HCEC 1CT (cell line): ENCODE measurements around the gene PRDM16.
"Not testable (repeated sequence)": the region's sequence is repeated elsewhere in the genome, so short reads cannot be mapped to it uniquely, and the experiment has no call there.

Experiments used
- DNase-seq: peaks from one replicate; pipeline ENCODE4 v3.0.0-alpha.2; 2017

PRDM16 gene

DNA sequence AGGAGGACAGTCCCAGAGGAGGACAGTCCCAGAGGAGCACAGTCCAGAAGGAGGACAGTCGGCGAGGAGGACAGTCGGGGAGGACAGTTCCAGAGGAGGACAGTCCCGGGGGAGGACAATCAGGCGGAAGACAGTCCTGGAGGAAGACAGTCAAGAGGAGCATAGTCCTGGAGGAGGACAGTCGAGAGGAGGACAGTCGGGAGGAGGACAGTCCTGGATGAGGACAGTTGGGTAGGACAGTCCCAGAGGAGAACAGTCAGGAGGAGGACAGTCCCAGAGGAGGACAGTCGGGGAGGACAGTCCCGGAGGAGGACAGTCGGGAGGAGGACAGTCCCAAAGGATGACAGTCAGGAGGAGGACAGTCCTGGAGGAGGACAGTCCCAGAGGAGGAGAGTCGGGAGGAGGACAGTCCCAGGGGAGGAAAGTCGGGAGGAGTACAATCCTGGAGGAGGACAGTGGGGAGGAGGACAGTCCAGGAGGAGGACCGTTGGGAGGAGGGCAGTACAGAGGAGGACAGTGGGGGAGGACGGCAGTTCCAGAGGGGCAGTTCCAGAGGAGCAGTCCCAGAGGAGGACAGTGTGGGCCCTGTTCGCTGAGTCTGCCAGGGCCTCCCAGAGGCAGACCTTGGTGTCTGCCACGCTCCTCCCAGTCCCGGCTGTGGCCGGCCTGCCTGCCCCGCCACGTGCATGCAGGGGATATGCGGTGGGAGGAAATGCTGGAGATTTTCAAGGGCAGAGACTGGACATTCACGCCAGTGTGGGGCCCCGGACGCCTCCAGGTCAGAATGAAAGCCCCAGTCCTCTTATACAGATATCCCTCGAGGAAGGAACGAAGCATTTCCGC, 201.6 kb downstream of the PRDM16 start:
- DNase-seq, result no peak

DNA sequence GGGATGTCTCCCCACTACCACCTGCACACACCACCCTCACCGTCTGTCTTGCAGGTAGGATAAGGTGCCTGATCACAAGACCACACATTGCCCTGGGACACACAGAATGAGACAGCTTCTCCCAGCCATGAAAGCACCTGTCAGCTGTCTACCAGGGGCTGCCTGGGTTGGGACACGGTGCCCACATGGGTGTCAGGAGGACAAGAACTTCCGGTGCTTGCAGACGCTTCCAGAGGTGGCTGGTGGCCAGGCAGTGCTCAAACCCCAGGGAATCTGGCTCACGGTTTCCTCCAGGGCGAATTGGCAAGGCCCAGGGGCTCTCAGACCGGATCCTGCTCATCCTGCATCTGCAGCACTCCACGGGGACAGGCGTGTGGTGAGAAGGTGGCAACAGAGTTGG, 202.9 kb downstream of the PRDM16 start:
- no peak for DNase-seq

DNA sequence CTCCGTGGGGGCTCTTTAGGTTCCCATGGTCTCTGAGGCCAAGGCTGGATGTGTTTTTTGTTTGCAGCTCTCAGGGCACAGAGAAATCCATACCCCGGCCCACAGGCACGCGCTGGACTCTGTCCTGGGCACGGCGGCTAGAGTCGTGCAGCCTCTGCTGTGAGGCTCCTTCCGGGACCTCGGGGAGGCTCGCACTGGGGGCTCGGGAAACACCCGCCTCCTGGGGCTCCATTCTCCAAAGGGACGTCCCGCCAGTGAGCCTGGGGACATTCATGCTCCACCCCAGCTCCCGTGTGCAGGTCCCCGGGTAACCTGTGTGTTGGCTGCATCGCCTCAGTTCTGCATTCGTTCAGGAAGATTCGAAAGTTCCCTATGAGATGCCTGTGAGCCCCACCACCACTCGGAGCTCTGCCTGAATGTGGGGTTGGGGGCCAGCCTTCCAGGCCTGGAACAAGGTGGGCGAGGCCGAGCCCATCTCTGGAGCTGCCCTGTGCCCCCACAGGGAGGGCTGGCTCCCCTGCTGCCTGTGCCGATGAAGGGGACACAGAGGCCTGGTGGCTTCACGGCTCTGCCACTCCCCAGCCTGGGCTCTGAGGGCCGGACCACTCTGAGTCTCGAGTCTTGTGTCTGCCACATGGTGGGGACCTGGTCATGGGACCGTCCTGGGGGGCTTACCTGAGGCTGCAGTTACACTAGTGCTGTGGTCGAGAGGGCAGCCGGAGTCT, 203.5 kb downstream of the PRDM16 start:
- DNase-seq, result no peak

DNA sequence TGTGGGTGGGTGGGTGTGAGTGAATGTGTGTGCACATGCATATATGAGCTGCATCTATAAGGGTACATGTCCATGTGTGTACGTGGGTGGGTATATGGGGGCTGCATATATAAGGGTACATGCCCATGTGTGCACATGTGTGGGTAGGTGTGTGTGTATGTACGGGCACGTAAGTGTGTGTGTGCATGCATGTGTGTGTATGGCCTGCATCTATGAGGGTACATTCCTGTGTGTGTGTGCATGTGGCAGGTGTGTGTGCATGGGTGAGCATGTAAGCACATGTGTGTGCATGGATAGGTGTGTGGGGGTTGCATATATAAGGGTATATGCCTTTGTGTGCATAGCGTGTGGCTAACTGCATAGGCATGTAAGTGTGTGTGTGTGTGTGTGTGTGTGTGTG, 204.4 kb downstream of the PRDM16 start:
- no peak for DNase-seq

DNA sequence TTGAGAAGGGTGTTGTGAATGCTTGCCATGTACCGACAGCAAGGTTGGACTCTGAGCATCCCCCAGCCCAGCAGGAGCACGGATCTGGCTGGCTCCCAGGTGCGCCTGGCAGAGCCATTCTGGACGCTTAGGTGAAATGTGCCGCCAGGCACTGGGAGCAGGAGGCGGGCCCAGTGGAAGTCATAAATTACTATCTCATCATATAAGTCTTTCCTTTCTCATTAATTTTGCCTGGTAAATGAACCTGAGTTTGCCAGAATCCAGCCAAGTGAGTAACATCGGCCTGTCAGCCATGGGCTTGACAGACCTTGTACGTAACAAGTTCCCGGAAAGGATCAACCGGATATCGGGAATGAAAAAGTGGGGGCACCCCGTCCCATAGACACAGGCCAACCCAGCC, 206.0 kb downstream of the PRDM16 start:
- DNase-seq, result no peak

DNA sequence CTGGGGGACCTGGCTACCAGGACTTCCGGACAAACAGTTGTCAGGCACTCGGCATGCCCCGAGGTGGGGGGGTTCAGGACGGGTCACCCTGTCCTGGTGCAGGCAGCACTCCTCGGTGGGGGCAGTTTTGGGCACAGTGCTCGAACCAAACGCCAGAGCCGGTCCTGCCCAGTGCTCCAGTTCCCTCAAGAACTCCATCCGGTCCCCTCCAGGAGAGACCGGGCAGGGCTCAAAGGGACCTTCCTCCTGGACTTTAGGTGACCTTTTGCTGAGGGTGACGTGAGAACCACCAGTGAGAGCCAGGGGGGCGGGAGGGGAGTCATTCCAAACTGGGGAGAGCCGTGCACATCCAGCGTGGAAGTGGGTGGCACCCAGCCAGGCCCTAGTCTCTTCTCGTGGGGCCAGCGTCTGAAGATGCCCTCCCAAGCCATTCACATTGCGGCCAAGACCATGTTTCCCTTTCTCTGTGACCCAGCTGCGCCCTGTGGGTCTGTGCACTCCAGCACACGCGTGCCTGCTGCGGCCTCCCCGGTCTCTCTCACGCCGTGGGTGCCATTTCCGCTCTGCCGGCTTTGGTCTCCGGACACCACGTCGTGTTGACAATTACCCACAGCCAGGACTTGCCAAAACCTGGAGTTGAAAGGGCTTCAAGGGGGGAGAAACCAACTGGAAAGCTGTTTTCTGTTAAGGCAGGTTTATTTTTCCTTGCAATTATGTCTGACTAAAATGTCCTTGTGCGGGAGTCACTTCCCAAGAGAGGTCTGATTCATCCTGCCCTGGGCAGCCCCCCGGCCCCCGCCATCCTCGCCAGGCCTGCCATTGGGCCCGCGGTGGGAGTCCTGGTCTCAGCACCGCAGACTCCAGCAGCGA, 206.7 kb downstream of the PRDM16 start:
- DNase-seq, result no peak

DNA sequence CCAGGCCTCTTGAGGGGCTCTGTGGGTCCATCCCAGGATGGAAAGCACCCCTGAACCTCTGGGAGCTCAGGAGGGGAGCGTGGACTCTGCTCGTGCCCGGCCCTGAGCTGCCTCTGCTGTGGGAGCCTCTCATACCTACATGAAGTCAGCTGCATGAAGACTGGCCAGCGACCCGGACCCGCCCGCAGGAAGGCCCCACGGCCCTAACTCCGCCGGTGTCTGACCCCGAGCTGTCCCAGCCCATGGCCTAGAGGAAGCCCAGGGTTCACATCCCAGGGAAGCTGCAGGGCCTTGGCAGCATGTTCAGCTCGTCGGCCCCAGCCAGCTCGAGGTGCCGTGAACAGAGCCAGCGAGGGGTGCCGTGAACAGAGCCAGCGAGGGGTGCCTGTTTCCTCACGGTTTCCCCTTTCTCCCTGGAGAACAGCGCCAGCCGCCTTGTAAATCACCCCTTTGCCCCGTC, 207.4 kb downstream of the PRDM16 start:
- DNase-seq, result no peak

DNA sequence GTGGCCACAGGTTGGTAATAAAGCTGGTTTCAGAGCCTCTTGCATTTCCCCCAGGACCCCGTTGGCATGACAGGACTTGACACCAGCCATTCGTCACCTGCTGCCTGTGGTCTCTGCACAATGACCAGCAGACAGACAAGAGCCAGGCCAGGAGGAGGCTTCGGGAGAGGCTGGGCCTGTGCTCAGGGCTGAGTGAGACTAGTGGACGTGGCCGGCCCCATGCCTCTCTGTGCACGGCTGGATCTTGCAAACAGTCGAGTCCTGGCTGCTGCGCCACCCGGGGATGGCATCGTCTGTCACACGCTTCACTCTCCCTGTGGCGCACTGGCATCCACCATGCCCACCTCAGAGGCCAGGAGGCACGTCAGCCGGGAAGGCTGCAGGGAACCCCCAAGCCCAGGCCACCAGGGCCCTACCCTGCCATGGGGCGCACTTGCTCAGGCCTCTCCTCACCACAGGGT, 208.0 kb downstream of the PRDM16 start:
- no peak for DNase-seq

DNA sequence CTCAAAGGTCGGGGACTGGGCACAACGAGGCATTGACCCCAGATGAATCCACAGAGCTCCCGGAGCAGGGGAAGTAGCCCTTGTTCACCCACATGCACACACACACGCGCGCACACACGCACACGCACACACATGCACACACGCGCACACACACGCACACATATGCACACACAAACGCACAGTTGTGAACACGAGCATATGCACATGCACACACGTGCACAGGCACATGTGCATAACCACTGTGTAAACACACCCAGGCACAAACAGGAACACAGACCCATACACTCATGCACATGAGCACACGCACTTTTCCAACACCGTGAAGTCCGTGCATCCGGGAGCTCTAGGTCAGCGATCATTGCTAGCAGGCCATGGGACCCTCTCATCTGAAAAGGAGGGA, 208.6 kb downstream of the PRDM16 start:
- no peak for DNase-seq

DNA sequence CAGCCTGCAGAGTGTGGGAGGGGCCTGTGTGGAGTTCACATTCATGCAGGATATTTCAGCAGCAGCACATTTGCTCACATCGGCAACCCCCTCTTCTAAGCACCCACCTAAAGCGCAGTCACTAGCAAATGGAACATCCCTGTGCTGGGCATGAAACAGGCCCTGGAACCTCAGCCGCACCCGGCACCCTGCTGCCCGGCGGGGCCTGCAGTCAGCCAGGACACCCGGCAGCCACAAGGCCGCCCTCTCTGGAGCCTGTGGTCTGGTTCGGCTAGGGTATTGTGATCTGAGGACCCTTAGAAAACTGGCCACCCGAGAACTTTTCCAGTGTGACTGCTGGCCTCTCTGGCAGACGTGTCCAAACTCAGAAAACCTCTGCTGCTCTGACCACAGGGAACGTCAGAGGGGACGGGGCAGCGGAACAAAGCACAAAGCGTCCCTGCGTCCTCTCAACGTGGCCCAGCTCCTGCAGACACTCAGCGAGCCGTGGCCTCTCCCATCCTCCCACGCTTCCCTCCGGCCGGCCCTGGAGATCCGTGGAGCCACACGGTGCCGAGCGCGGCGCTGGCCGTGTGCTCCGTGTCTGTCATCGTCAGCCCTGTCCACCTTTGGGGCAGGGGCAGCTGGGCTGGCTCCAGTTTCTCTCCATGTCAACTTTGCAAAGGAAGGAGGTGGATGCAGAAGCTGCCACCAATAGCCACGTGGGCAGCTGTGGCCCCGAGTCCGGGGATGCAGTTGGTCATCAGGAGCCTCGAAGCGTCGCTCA, 209.6 kb downstream of the PRDM16 start:
- no peak for DNase-seq

DNA sequence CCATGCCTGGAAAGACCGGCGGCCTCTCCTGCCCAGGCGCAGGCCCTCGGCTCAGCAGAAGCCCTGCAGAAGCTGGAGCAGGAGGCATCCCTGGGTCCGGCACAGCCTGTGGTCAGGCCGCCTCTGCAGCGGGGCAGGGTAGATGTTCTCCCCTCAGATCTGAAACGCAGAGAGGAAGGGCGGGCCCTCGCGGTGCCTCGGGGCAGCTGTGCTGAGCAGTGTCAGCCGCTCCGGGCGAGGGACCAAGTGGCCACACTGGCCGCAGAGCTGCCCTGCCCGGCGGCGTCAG, 210.1 kb downstream of the PRDM16 start:
- no peak for DNase-seq

DNA sequence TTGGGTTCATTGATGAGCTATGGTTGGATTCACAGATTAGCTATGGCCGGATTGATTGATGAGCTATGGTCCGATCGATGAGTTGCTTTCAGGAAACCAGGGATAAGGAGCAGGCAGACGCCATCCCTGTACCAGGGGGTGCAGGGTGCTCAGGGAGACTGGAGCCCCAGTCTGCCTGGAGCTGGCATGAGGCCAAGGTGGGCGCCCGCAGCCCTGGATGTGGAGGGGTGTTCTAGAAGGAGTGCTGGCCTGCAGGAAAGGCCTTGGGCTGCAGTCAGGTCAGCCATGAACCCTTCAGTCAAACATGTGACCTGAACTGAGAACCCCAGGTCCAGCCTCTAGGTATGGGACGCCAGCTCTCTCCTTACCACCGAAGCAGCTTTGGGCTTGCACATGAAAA, 212.7 kb downstream of the PRDM16 start:
- DNase-seq, result no peak

DNA sequence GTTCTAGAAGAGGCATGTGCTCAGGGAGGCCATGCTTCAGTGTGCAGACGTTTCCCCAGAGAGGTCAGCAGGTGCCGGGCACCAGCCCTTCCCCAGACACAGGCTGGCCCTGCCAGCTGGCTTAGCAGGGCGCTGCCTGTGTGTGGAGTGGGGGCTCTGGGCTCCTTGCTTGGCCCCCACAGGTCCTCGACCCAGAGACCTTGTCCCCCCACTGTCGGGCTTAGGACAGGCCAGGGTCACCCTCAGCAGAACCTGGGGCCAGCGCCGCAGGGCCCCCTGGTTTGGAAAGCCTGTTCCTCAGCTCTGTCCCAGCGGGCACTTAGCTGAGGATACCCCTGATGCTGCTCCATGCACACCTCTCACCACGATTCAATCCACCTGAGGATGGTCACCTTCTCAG, 213.2 kb downstream of the PRDM16 start:
- no peak for DNase-seq

DNA sequence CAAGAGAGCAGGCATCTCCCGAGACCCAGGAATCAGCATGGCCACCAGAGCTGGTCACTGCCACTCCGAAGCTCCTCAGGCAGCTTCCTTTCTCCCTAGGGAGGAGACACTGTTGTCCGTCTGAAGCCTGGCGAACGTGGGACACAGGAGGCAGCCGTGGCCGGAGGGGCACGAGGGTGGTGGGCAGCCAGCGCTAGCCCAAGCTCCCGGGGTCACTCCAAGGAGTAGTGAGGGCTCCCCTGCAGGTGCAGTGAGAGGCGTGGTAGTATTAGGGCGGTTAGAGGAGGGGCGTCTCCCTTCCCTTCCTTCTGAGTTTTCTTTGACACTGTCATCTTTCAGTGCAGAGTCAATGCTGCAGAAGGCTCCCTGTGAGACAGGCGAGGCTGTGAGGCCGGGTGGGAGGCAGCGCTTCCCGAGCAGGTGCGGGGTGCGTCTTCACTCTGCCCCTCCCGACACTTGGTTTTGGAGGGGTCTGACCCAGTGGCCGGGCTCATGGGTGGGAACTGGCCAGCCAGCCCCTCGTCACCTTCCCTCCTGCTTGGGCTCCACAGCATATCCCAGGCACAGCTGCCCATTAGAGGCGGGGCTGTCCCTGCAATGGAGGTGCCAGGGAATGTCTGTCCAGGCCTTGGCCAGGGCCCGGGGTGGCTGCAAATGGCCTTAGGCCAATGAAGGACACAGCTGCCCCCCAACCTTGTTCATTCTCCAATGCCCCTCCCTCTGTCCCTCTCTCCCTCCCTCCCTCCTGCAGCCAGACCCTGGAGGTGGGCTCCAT, 213.8 kb downstream of the PRDM16 start:
- DNase-seq, result no peak

DNA sequence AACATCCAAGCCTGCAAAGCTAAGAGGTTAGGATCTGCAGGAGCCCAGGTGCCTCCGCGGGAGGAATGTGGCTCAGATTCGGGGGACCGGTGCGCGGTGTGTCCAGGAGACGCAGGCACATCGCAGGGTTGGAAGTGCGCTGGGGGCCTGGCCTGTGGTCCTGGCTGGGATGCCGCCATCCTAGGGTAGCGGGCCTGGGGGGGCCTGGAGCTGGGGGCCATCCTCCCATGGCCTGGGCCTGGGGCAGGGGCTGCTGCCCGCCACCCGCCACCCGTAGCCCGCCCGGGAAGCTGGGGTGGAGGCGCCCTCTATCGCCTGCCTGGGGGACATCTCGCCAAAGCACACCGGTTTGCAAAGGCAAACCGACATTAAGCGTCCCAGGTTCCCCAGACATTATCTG, 214.8 kb downstream of the PRDM16 start:
- no peak for DNase-seq

DNA sequence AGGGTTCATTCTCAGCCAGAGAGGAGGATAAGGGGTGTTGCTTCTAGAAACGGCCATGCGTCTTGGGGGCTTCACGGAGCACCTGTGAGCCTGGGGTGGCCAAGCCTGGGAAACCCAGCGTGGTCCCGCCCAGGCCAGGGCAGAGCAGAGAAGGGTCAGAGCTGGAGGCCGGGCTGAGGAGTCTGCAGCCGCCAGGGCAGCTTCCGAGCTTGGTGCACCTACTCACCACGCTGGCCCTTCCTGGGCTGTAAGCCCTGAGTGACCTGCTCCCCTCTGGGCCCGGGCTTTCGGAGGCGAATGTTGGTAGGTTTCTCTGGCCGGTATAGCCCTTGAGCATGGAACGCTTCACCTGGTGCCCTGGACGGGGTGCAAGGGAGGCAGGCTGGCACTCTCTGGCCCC, 215.7 kb downstream of the PRDM16 start:
- DNase-seq, result no peak

DNA sequence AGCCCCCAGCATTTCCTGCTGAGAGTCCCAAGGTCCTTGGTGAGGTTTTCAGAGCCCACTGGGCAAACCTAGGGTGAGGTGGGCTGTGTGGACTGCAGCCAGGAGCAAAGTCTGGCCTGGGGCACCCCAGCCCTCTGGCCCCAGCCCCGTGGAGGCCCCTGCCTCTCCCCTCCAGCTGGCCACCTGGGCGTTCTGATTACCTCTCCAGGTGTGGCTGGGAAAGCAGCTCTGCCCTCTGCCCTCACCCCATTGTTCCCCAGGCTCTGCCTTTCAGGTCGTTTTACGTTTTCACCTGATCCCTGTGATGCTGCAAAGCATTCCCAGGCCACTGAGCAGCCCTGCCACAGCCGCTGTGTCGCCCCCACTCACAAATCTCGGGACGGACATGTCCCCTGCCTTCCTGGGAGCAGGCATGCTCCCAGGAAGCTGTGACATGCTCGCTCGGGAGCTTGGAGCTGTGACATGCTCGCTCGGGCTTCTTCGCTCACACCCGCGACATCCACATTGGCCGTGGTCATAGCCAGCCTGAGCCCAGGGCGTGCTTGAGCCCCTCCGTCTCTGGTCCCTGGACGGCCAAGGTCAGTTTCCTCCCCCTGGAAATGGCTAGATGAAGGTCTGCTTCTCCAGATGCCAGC, 216.2 kb downstream of the PRDM16 start:
- DNase-seq, result no peak

DNA sequence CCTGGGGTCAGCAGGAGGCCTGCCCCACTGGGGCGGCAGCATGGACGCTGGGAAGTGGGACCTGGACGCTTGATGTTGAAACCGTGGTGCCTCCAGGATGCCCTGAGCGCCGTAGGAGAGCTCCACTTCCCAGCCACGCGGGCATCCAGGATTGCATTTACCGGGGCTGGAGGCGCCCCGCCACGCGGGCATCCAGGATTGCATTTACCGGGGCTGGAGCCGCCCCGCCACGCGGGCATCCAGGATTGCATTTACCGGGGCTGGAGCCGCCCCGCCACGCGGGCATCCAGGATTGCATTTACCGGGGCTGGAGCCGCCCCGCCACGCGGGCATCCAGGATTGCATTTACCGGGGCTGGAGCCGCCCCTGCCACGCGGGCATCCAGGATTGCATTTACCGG, 218.1 kb downstream of the PRDM16 start:
- DNase-seq, result not testable (repeated sequence)

DNA sequence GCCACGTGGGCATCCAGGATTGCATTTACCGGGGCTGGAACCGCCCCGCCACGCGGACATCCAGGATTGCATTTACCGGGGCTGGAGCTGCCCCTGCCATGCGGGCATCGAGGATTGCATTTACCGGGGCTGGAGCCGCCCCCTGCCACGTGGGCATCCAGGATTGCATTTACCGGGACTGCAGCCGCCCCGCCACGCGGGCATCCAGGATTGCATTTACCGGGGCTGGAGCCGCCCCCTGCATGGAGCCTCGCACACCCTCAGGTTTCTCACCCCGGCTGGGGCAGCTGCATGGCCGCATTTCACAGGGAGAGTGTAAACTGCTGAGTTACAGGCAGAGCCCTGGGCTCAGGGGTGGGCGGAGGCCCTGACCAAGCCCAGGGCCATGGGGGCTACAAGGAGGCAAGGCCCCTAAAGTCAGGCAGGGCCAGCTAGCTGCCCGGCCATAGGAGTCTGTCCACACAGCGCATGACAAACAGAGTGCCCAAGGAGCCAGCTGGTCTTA, 218.7 kb downstream of the PRDM16 start:
- DNase-seq, result no peak

DNA sequence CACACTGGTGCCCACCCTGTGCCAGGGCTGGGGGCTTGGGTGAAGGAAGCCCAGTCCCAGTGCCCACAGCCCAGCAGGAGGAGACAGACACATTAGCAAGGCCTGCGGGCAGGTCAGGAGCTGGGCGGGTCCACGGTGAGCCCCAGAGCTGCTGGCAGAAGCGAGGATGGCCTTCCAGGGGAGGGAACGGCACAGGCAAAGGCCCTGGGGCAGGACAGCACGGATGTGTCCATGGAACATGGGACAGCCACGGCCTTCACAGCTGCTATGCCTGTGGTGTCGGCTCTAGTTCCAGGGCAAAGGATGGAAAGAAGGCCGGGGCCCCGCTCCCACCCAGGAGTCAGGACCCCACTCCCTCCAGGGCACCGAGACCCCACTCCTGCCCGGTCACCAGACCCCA, 220.5 kb downstream of the PRDM16 start:
- no peak for DNase-seq

DNA sequence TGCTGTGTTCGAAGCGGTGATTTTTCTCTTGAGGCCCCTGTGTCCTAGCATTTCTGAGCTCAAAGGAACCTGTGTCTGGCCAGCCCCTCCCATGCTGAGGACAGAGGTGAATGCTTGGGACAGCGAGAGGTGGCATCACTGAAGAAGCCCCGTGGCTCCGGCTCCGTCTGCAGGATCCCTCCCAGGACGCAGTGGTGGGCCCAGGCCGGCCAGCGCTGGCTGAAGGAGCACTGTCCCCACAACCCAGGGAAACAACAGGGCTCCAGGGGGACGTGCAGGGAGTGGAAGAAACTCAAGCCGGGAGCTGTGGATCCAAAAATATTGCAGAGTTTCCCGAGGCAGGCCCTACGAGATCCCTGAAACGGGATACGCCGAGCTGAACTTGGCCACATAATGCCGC, 221.4 kb downstream of the PRDM16 start:
- DNase-seq, result no peak
